ENCODE data around the gene DCP1A. TPM values are rescaled to one million over a fixed set of nuclear protein-coding genes. Genes with fewer than 3 reads are reported as not detected.
A peak's percentile ranks its signal among the peaks of the same experiment; 100 is the strongest.
"Not testable (repeated sequence)": the region's sequence is repeated elsewhere in the genome, so short reads cannot be mapped to it uniquely, and the experiment has no call there.

The DCP1A gene
- total and polyA plus RNA-seq, 2 experiments from 2014 or later: 20.4 to 34.5 TPM

DNA sequence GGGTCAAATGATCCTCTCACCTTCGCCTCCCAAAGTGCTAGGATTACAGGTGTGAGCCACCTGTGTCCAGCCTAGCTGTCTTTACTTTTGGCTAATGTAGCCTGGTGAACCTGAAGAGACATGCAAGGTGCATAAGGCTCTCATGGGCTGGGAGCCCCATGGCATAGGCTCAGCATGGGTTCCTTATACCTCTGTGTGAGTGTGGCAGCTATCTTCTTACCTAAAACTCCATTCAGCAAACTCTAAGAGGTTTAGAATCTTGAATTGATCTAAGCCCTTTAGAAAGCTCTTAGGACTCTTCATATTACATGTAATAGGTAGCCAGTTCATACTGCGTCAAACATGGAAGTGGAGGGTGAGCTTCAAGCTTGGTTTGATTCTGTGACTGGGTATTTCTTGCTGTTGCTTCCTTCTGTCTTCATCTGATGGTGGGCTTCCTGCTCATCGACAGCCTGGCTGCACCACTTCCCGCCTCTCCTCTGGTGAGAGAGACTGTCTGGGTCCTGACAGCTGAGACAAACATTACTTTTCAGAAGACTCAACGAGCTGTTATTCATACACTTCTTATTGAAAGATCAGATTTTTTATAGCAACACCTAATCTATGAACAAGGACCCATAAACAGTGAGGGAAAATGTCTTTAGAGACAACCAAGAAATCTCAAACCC lies 72.3 kb downstream of the DCP1A start:
- Histone ChIP-seq H3K36me3 (replicated peaks; ENCODE audit: insufficient read depth, low read depth) (no peaks in the 10 kb centered on the region), H4K20me1 (ENCODE audit: insufficient read depth, poor library complexity, severe bottlenecking) (no peaks in the 10 kb centered on the region), H3K27me3 (no peaks in the 10 kb centered on the region), H3K27ac (no peak overlapping the region), H3K9me2 (replicated peaks; ENCODE audit: insufficient read depth) (no peaks in the 10 kb centered on the region), H2AFZ (no peak overlapping the region), H3K9me3 (ENCODE audit: low read depth) (no peaks in the 10 kb centered on the region), H3K4me1 (ENCODE audit: insufficient read depth) (peaks cover 4% of the 10 kb centered on the region), H3K4me3 (no peak overlapping the region), H3K4me2 (no peak overlapping the region), H3K79me2 (no peaks in the 10 kb centered on the region)
- WGBS (ENCODE audit: low lambda C conversion rate, missing lambda C conversion rate): 58% methylated on average over 5 of the region's 5 CpGs
- no peak for DNase-seq (ENCODE audit: low spot score)
- no peak for TF ChIP-seq EZH2 (IDR thresholded peaks at IDR 0.05; ENCODE audit: borderline replicate concordance)
- TF ChIP-seq, protein P1, sequence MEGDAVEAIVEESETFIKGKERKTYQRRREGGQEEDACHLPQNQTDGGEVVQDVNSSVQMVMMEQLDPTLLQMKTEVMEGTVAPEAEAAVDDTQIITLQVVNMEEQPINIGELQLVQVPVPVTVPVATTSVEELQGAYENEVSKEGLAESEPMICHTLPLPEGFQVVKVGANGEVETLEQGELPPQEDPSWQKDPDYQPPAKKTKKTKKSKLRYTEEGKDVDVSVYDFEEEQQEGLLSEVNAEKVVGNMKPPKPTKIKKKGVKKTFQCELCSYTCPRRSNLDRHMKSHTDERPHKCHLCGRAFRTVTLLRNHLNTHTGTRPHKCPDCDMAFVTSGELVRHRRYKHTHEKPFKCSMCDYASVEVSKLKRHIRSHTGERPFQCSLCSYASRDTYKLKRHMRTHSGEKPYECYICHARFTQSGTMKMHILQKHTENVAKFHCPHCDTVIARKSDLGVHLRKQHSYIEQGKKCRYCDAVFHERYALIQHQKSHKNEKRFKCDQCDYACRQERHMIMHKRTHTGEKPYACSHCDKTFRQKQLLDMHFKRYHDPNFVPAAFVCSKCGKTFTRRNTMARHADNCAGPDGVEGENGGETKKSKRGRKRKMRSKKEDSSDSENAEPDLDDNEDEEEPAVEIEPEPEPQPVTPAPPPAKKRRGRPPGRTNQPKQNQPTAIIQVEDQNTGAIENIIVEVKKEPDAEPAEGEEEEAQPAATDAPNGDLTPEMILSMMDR (IDR thresholded peaks at IDR 0.05; ENCODE audit: poor library complexity): no peak
- no peak for TF ChIP-seq EZH2phosphoT487 (IDR thresholded peaks at IDR 0.05; ENCODE audit: low read depth, severe bottlenecking, unreplicated experiment)

DNA sequence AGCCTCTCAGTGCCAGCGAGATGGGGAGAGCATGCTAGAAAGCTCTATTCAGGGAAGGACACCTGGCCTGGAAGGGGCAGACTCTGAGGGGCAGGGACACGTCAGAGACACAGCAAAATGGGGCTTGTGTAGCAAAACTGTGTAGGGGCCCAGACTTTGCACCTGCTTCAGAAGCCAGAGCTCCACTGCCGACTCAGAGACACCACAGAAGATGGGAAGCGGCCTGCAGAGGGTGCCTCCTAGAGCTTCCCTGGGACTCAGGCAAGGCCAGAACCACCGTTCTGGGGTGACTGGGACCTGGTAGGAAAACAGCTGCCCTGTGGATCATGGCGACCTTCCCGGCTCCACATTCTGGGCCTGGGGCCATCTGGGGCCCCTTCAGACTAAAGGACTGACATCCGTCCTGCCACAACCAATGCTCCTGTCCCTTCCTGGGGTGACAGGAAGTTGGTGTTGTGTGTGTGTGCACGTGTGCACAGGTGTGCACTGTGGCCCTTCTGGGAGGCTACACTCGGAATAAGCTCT lies 74.1 kb downstream of the DCP1A start:
- Histone ChIP-seq H3K79me2 (no peaks in the 10 kb centered on the region), H3K4me1 (ENCODE audit: insufficient read depth) (peaks cover 10% of the 10 kb centered on the region), H3K27ac (no peak overlapping the region), H2AFZ (no peak overlapping the region), H3K36me3 (replicated peaks; ENCODE audit: insufficient read depth, low read depth) (no peaks in the 10 kb centered on the region), H3K9me3 (ENCODE audit: low read depth) (no peaks in the 10 kb centered on the region), H3K4me3 (no peak overlapping the region), H3K27me3 (no peaks in the 10 kb centered on the region), H3K9me2 (replicated peaks; ENCODE audit: insufficient read depth) (no peaks in the 10 kb centered on the region), H3K4me2 (no peak overlapping the region), H4K20me1 (ENCODE audit: insufficient read depth, poor library complexity, severe bottlenecking) (no peaks in the 10 kb centered on the region)
- TF ChIP-seq, protein P1 (IDR thresholded peaks at IDR 0.05; ENCODE audit: poor library complexity): no peak
- TF ChIP-seq EZH2phosphoT487 (IDR thresholded peaks at IDR 0.05; ENCODE audit: low read depth, severe bottlenecking, unreplicated experiment) (no peak), EZH2 (IDR thresholded peaks at IDR 0.05; ENCODE audit: borderline replicate concordance) (no peak)
- WGBS (ENCODE audit: low lambda C conversion rate, missing lambda C conversion rate): 87% methylated on average over 10 of the region's 10 CpGs
- DNase-seq (ENCODE audit: low spot score): no peak

DNA sequence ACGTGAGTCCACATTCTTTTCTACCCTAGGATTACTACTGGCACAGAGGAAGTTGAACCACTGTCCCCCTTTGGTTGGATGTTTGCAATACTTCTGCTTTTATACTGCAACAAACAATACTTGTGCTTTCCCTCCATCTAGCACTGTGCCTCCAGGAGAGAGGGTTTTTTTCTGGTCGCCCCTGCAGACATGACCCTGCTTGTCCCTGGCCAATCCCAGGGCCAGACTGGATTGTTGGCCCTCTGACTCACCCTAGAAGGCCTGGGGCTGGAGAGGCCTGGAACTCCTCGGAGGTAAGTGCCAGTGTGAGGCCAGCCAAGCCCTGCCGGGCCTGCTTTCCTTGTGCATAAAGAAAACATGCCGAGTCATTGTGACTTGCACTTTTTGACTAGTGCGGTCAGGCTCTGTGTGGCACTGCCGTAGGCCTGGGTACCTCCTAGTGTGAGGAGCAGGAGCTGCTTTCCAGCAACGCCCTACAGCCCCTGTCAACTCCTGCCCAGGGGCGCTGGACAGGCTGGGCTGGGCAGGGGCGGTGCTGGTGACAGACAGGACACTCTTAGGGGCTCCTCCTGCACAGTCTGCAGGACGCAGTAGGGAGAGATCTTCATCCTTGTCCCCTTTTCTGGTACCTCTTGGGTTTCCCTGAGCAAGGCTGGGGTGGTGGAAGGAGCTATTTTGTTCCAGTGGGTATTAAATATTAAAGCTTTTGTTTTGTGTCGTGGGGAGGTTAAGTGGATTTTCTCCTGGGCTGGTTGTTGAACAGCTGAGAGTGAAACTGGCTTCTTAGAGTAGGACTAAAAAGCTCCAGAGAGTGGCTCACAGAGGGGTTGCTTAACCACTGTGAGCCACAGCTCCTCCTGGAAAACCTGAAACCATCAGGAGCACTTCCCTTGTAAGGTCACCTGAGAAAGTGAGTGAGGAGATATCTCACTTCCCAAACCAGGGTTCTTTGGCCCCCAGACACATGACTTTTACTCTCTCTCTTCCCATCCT lies 77.2 kb downstream of the DCP1A start:
- Histone ChIP-seq H3K4me3 (no peak overlapping the region), H3K9me3 (ENCODE audit: low read depth) (no peaks in the 10 kb centered on the region), H3K36me3 (replicated peaks; ENCODE audit: insufficient read depth, low read depth) (no peaks in the 10 kb centered on the region), H3K9me2 (replicated peaks; ENCODE audit: insufficient read depth) (no peaks in the 10 kb centered on the region), H3K4me2 (peak overlapping the region; percentile 48), H3K79me2 (no peaks in the 10 kb centered on the region), H3K4me1 (ENCODE audit: insufficient read depth) (peaks cover 10% of the 10 kb centered on the region), H4K20me1 (ENCODE audit: insufficient read depth, poor library complexity, severe bottlenecking) (no peaks in the 10 kb centered on the region), H2AFZ (peak overlapping the region; percentile 49), H3K27ac (peak overlapping the region; percentile 88), H3K27me3 (no peaks in the 10 kb centered on the region)
- DNase-seq (ENCODE audit: low spot score): peak; percentile 92
- WGBS (ENCODE audit: low lambda C conversion rate, missing lambda C conversion rate): 35% methylated on average over 12 of the region's 12 CpGs
- TF ChIP-seq EZH2phosphoT487 (IDR thresholded peaks at IDR 0.05; ENCODE audit: low read depth, severe bottlenecking, unreplicated experiment): no peak

DNA sequence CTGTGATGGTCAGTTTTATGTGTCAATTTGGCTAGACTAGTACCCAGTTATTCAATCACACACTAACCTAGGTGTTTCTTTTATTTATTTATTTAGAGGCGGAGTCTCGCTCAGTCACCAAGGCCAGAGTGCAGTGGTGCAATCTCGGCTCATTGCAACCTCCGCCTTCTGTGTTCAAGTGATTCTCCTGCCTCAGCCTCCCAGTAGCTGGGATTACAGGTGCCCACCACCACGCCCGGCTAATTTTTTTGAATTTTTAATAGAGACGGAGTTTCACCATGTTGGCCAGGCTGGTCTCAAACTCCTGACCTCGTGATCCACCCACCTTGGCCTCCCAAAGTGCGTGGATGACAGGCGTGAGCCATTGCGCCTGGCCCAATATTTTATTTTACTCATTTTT lies 78.2 kb downstream of the DCP1A start:
- not testable (repeated sequence) for DNase-seq (ENCODE audit: low spot score); H3K9me3 ChIP-seq (ENCODE audit: low read depth); H3K79me2 ChIP-seq; H3K4me3 ChIP-seq; H2AFZ ChIP-seq; H3K27me3 ChIP-seq; H3K4me1 ChIP-seq (ENCODE audit: insufficient read depth); H3K9me2 ChIP-seq (replicated peaks; ENCODE audit: insufficient read depth); H3K36me3 ChIP-seq (replicated peaks; ENCODE audit: insufficient read depth, low read depth); H4K20me1 ChIP-seq (ENCODE audit: insufficient read depth, poor library complexity, severe bottlenecking)
- peak overlapping the region; percentile 88 for H3K27ac ChIP-seq
- 96% methylated on average over 11 of the region's 11 CpGs for WGBS (ENCODE audit: low lambda C conversion rate, missing lambda C conversion rate)
- H3K4me2 ChIP-seq: peak overlapping the region; percentile 48
